ENCODE data around the gene CYP46A1.

- TF ChIP-seq ESRRA (IDR thresholded peaks at IDR 0.05; ENCODE audit: borderline replicate concordance, low read length) (no peak), HDAC2 (IDR thresholded peaks at IDR 0.05) (no peak)
These were observed 8.1 kb upstream of the CYP46A1 start for GRCh38 chr14:99675951-99676350.
